LNCaP clone FGC (cell line): ENCODE results near the gene KIN.

Experiments used
- DNase-seq: peaks from one replicate; pipeline ENCODE4 v3.0.0-alpha.2; 2011; ENCODE audit warnings: low read depth
- H3K4me3 ChIP-seq: 2 replicates; pipeline ENCODE4 v1.5.1; 2011; ENCODE audit warnings: mild to moderate bottlenecking, low read depth, low read length, control low read depth
- TF ChIP-seq, protein P1 (sequence below): IDR thresholded peaks from 2 replicates; pipeline ENCODE4 v1.5.1; 2012; ENCODE audit warnings: mild to moderate bottlenecking; ENCODE audit not compliant: control insufficient read depth, insufficient read depth; ENCODE audit errors: extremely low read depth

The KIN gene

DNA sequence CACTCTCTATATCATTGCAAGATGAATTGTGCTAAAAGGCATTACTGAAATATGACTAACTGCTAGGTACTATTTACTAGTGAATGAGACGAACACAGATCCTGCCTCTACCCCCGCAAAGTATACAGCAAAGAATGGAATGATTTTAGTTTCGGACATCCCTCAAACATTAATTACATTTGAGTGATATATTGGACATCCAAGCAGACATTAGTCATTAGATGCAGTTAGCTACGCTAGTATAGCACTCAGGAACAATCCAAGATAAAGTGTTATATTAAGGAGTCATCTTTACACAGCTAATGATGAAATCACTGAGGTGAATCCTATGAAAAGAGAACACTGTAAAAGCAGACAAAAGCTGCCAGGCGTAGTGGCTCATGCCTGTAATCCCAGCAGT, 23.2 kb upstream of the KIN start:
- H3K4me3 ChIP-seq = no peak overlapping the region
- DNase-seq = no peak
- TF ChIP-seq, protein P1, sequence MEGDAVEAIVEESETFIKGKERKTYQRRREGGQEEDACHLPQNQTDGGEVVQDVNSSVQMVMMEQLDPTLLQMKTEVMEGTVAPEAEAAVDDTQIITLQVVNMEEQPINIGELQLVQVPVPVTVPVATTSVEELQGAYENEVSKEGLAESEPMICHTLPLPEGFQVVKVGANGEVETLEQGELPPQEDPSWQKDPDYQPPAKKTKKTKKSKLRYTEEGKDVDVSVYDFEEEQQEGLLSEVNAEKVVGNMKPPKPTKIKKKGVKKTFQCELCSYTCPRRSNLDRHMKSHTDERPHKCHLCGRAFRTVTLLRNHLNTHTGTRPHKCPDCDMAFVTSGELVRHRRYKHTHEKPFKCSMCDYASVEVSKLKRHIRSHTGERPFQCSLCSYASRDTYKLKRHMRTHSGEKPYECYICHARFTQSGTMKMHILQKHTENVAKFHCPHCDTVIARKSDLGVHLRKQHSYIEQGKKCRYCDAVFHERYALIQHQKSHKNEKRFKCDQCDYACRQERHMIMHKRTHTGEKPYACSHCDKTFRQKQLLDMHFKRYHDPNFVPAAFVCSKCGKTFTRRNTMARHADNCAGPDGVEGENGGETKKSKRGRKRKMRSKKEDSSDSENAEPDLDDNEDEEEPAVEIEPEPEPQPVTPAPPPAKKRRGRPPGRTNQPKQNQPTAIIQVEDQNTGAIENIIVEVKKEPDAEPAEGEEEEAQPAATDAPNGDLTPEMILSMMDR = no peak

DNA sequence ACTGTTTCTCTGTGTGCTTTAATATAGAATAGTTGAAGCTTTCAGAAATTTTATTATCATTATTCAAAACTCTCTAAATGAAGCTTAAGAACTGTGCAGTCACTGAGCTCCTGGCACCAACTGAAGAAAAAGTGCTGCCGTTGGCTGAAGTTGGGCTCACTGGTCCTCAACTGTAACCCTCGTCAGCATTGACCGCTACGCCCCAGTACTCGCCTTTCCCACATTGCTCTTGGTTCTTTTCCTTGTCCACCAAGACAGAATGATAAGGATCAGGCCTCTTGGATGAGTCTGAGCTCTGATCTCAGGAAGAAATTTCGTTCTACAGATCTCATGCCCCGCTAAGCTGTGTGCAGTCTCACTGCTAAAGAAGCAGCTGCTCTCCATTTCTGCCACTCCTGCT, 22.6 kb upstream of the KIN start:
- TF ChIP-seq, protein P1 = no peak
- no peak for DNase-seq
- H3K4me3 ChIP-seq = no peak overlapping the region

DNA sequence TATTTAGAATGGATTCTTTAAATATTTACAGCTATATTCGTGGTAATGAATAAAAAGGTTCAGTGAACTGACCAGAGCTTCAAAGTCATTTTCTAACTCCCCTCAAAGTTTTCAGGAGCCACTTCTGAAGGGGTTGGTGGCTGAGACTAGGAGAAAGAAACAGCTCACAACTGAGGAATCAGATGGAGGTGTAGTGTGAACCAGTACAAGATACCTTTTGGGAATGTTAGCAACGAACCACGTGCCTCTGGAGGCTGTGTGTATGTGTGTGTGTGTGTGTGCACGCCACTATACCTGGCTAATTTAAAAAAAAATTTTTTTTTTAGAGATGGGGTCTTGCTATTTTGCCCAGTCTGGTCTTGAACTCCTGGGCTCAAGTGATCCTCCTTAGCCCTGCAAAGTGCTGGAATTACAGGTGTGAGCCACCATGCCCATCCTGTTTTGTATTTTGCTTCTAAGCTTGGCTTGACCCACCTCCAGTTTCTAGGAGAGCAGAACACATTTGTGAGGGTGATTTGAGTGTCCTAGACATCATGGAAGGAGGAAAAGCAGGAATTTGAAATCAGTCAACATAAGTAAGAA, 21.0 kb upstream of the KIN start:
- TF ChIP-seq, protein P1 = no peak
- DNase-seq = no peak

DNA sequence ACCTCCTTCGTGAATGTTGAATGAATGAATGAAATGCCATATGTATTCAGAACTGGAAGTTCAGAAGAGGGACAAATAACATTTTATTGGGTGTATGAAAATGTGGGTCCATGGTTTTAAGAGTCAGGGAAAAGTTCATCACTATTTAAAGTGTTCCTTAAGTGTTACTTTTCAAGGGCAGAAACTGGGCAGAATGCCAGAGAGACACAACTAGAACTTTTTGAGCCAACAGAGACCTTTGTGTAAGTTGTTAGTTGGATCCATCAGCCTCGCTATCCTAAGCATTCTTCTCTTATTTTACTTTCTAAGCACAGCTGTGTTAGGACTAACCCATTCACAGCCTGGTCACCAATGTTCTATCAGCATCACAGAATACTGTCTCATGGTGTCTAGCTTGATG, 16.9 kb upstream of the KIN start:
- TF ChIP-seq, protein P1 = no peak
- no peak overlapping the region for H3K4me3 ChIP-seq
- no peak for DNase-seq

More for the DNA sequence above, 21.0 kb upstream of the KIN start:
- no peak overlapping the region for H3K4me3 ChIP-seq

DNA sequence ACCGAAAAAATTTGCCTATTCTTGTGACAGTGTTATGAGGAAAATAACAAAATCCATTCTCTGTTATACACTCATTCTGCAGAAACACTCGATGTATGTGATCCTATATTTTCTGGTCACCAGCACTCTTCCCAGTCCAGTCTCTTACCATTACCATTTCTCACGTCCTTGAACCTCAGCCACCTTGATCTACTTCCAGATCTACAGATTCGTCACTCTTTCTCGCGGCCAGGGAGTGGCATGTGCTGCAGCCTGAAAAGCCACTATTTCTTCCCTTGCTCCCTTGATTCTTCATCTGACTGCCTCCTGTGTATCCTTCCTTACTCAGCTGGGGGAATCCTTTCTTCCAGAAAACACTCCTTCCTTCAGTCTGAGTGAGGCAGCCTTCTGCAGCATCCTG, 16.4 kb upstream of the KIN start:
- DNase-seq = no peak
- TF ChIP-seq, protein P1 = no peak
- no peak overlapping the region for H3K4me3 ChIP-seq

DNA sequence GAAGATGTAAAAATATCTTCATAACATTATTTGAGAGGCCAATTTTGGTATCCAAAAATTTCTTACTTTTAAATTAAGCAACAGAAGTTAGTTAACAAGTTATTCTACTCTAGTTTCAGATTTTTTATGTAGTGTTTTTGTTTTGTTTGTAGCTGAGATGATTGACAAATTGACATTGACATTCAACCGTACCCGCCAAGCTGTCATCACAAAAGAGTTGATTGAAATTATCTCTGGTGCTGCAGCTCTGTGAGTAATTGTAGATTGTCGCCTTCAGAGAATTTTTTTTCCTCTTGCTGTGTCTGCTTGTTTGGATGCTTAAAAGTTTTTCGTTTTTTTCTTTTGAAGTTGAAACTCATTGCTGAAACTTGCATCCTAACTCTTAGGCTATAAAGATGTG, 14.8 kb upstream of the KIN start:
- no peak for DNase-seq
- H3K4me3 ChIP-seq = no peak overlapping the region
- TF ChIP-seq, protein P1 = no peak

DNA sequence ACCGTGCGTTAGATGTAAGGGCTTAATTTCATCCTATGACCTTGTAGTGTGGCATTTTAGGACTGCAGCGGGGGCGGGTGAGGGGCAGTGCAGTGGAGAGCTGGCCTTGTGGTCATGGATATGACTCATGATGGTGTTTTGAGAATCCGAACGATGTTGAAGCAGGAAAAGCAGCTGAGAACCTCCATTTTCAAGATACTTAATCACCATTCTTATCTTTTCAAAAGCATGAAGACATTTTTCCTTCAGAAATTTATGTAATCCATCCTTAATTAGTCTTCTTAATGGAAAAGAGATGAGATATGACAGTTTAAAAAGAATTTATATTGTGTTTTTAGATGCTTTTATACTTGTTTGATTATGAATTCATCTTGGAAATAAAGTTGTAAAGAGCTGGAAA, 9.8 kb upstream of the KIN start:
- H3K4me3 ChIP-seq = no peak overlapping the region
- DNase-seq = no peak
- TF ChIP-seq, protein P1 = no peak
